Activated CD4-positive, alpha-beta T cell treated with anti-CD3 and anti-CD28 coated beads for 48 hours (primary cell): Measurements from ENCODE around the gene SEMA5B.

ENCODE experiments used
- DNase-seq: peaks from one replicate; pipeline ENCODE4 v3.0.0-alpha.2; 2020

SEMA5B gene

GRCh38 chr3:122991236-122991985, 36.2 kb downstream of the SEMA5B start:
- no peak for DNase-seq

GRCh38 chr3:122989856-122990575, 37.5 kb downstream of the SEMA5B start:
- no peak for DNase-seq

- no peak for DNase-seq
These were observed 39.1 kb downstream of the SEMA5B start for GRCh38 chr3:122988508-122988907.

GRCh38 chr3:122987736-122988319, 39.7 kb downstream of the SEMA5B start:
- no peak for DNase-seq

GRCh38 chr3:122987231-122987630, 40.3 kb downstream of the SEMA5B start:
- no peak for DNase-seq

GRCh38 chr3:122986693-122987179, 40.8 kb downstream of the SEMA5B start:
- DNase-seq = no peak

GRCh38 chr3:122985539-122985938, 42.0 kb downstream of the SEMA5B start:
- DNase-seq = no peak

- no peak for DNase-seq
These were observed 42.9 kb downstream of the SEMA5B start for GRCh38 chr3:122984650-122985049.

- DNase-seq = no peak
These were observed 43.6 kb downstream of the SEMA5B start for GRCh38 chr3:122984007-122984406.

- DNase-seq = no peak
These were observed 45.1 kb downstream of the SEMA5B start for GRCh38 chr3:122982216-122983185.

GRCh38 chr3:122979211-122979610, 48.4 kb downstream of the SEMA5B start:
- no peak for DNase-seq

- no peak for DNase-seq
These were observed 49.0 kb downstream of the SEMA5B start for GRCh38 chr3:122978569-122978968.

- DNase-seq = no peak
These were observed 49.7 kb downstream of the SEMA5B start for GRCh38 chr3:122977746-122978466.

GRCh38 chr3:122975924-122976293, 51.7 kb downstream of the SEMA5B start:
- peak; percentile 5 for DNase-seq

GRCh38 chr3:122975163-122975923, 52.2 kb downstream of the SEMA5B start:
- DNase-seq = peak; percentile 4

GRCh38 chr3:122974764-122975162, 52.8 kb downstream of the SEMA5B start:
- DNase-seq = no peak

- no peak for DNase-seq
These were observed 53.5 kb downstream of the SEMA5B start for GRCh38 chr3:122973893-122974615.

GRCh38 chr3:122972141-122972540, 55.4 kb downstream of the SEMA5B start:
- no peak for DNase-seq

- no peak for DNase-seq
These were observed 57.7 kb downstream of the SEMA5B start for GRCh38 chr3:122969585-122970469.
